Choroid plexus epithelial cell (primary cell): Measurements from ENCODE around the gene HTR2A.

Experiments used
- DNase-seq: peaks from one replicate; pipeline ENCODE4 v3.0.0-alpha.2; 2010; ENCODE audit warnings: low read depth
- H3K4me3 ChIP-seq: 2 replicates; pipeline ENCODE4 v1.5.1; 2011; ENCODE audit warnings: low read depth, mild to moderate bottlenecking, control low read depth, low read length, moderate library complexity
- TF ChIP-seq, protein P1 (sequence below): conservative IDR thresholded peaks from 2 replicates; pipeline ENCODE4 v1.5.1; 2011; ENCODE audit warnings: low read depth, mild to moderate bottlenecking, control low read depth, inconsistent platforms, low read length, moderate library complexity

Gene HTR2A

DNA sequence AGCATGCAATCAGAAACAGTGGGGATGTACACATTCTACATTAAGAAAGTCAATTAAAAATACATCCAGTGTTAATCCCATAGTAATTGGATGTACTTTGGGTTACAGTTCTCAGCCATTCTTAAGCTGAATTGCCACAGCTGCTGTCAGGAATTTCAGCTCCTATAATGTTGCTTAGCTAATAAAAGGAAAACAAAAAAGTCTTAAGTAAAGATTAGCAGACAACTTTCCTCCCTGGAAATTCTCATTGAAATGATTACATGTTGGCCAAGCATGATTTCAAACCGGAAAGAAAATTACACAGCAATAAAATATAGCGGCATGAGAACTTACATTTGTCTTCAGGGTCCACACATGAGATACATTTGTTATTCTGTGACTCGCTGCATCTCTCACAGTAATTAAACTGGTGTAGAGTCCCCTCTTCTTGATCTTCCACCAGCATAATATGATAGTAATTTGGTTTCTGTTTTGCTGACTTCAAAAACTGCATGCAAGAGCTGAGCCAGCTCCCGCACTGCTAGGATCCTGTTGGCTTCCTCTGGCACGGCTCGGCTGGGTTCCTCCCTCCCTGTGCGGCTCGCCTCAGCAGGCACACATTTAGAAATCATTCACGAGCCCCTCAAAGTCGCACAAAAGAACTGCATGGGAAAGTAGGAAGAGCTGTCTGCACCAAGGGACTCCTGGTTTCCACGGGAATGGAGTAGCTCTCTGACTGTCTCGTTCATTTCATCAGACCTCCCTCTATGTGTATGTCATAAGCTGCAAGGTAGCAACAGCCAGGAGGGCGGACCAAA, at the start of gene HTR2A:
TSS of gene HTR2A (minus strand) at position 713 of the 797 bp plus-strand sequence. CDS start 1,147 bp downstream, outside the sequence.
- TF ChIP-seq, protein P1, sequence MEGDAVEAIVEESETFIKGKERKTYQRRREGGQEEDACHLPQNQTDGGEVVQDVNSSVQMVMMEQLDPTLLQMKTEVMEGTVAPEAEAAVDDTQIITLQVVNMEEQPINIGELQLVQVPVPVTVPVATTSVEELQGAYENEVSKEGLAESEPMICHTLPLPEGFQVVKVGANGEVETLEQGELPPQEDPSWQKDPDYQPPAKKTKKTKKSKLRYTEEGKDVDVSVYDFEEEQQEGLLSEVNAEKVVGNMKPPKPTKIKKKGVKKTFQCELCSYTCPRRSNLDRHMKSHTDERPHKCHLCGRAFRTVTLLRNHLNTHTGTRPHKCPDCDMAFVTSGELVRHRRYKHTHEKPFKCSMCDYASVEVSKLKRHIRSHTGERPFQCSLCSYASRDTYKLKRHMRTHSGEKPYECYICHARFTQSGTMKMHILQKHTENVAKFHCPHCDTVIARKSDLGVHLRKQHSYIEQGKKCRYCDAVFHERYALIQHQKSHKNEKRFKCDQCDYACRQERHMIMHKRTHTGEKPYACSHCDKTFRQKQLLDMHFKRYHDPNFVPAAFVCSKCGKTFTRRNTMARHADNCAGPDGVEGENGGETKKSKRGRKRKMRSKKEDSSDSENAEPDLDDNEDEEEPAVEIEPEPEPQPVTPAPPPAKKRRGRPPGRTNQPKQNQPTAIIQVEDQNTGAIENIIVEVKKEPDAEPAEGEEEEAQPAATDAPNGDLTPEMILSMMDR = no peak
- H3K4me3 ChIP-seq = peak within 1 kb of the TSS; percentile 56
- DNase-seq = peak; percentile 60

GRCh38 chr13:46936525-46936924, 39.7 kb upstream of the HTR2A start:
- H3K4me3 ChIP-seq = no peak overlapping the region
- no peak for DNase-seq
- TF ChIP-seq, protein P1 = no peak

DNA sequence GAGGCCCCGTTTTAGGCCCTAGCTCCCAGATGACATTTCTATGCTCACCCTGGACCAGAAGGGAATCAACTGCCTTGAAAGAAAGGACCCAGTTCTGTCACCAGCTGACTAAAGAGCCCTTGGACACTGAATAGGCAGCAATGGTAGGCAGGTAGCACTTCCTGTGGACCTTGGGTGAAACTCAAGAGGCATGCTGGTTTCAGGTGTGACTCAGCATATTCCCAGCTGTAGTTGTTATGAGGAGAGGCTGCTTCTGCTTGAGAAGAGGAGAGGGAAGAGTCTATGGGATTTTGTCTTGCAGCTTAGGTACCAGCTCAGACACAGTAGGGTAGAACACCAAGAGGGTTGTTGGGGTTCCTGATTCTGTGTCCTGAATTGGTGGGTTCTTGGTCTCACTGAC, 37.9 kb upstream of the HTR2A start:
- TF ChIP-seq, protein P1 = no peak
- H3K4me3 ChIP-seq = no peak overlapping the region
- DNase-seq = peak; percentile 3

- DNase-seq = peak; percentile 52
- TF ChIP-seq, protein P1 = no peak
- H3K4me3 ChIP-seq = no peak overlapping the region
These were observed 30.2 kb upstream of the HTR2A start for GRCh38 chr13:46926916-46927590.

GRCh38 chr13:46925486-46925885, 28.6 kb upstream of the HTR2A start:
- DNase-seq = no peak
- no peak overlapping the region for H3K4me3 ChIP-seq
- TF ChIP-seq, protein P1 = no peak

DNA sequence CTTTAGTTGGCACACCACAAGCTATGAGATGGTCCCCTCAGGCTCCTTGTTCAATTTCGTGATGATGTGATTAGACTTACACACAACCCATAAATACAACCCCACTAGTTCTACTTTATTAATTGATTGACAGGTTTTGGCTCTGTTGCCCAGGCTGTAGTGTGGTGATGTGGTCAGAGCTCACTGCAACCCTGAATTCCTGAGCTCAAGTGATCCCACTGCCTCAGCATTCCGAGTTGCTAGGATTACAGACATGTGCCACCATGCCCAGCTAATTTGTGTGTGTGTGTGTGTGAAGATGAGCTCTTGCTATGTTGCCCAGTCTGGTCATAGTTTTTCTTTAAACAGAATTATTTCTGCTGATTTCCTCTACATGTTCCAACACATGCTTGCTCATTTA, 17.5 kb upstream of the HTR2A start:
- DNase-seq = no peak
- TF ChIP-seq, protein P1 = no peak
- H3K4me3 ChIP-seq = no peak overlapping the region
